Endothelial cell of umbilical vein (primary cell): Measurements from ENCODE around the gene SLC12A8. TPM values are rescaled to one million over a fixed set of nuclear protein-coding genes. Genes with fewer than 3 reads are reported as not detected.

Experiments
- BruUV-seq: library from RNA; stranded (reverse); fragments of 400-500 nt; replicated peaks from 2 replicates; lab custom pipeline; 2021; lab: Mats Ljungman, UMichigan
- CTCF ChIA-PET: fragments of 300-600, 350-600 bp; sonication (Branson Sonifier 250); formaldehyde crosslinking; loops from one replicate; lab custom pipeline; 2021; ENCODE audit warnings: antibody characterized with exemption, inconsistent platforms; lab: Charles Lee
- POLR2A ChIA-PET: fragments of 300-600, 350-600 bp; sonication (Branson Sonifier 250); formaldehyde crosslinking; loops from one replicate; lab custom pipeline; 2021; ENCODE audit warnings: antibody characterized with exemption, inconsistent platforms; lab: Charles Lee
- DNase-seq: peaks from one replicate; pipeline ENCODE4 v3.0.0-alpha.2; 2011; ENCODE audit warnings: low read depth, low spot score
- FAIRE-seq: peaks from 2 replicates; lab custom pipeline; 2011; peaks lifted over from hg19 to GRCh38; lab: Jason Lieb, UNC
- H2AFZ ChIP-seq: 2 replicates; pipeline ENCODE4 v1.6.0; 2012; ENCODE audit warnings: low read depth, low read length, control low read depth, inconsistent platforms
- H3K27ac ChIP-seq: 2 replicates; pipeline ENCODE4 v1.5.1; 2011; ENCODE audit warnings: low read depth, mild to moderate bottlenecking, control low read depth, low read length, moderate library complexity; ENCODE audit not compliant: insufficient read depth
- H3K27me3 ChIP-seq, 2 experiments: 2 replicates each; pipeline versions ENCODE4 v1.6.0 to v1.6.1; 2011; ENCODE audit warnings: low read length in 2 of 2, mixed read lengths in 1 of 2; ENCODE audit not compliant: control insufficient read depth in 2 of 2, insufficient read depth in 2 of 2
- H3K36me3 ChIP-seq, 2 experiments: 2 replicates in 1 of 2; 3 replicates in 1 of 2; pipeline ENCODE4 v1.5.1; 2011; ENCODE audit warnings: low read length in 2 of 2, mild to moderate bottlenecking in 1 of 2, moderate library complexity in 1 of 2; ENCODE audit not compliant: control insufficient read depth in 2 of 2, insufficient read depth in 2 of 2; ENCODE audit errors: extremely low read depth in 1 of 2
- H3K4me1 ChIP-seq: 3 replicates; pipeline ENCODE4 v1.5.1; 2011; ENCODE audit warnings: mild to moderate bottlenecking, low read length; ENCODE audit not compliant: control insufficient read depth, insufficient read depth; ENCODE audit errors: extremely low read depth
- H3K4me2 ChIP-seq: 2 replicates; pipeline ENCODE4 v1.6.1; 2011; ENCODE audit warnings: low read length, control low read depth, mixed read lengths; ENCODE audit not compliant: insufficient read depth
- H3K4me3 ChIP-seq, 3 experiments: fragments of 200-600 bp in 1 of 3; sonication (generic), shearing (Covaris generic) in 1 of 3; replicated peaks in 1 of 3; 2 replicates each; pipeline ENCODE4 v1.5.1; 2011 to 2016; ENCODE audit warnings: control low read depth in 3 of 3, low read length in 3 of 3, mild to moderate bottlenecking in 2 of 3, inconsistent platforms in 1 of 3, low read depth in 1 of 3, moderate library complexity in 1 of 3; ENCODE audit not compliant: insufficient read depth in 1 of 3
- H3K79me2 ChIP-seq: 2 replicates; pipeline ENCODE4 v1.6.0; 2012; ENCODE audit warnings: low read length, inconsistent platforms; ENCODE audit not compliant: control insufficient read depth, insufficient read depth
- H3K9ac ChIP-seq: replicated peaks from 2 replicates; pipeline ENCODE3; 2011; ENCODE audit warnings: low read length, control low read depth; ENCODE audit not compliant: insufficient read depth; ENCODE audit errors: extremely low read depth
- H3K9me1 ChIP-seq: replicated peaks from 3 replicates; pipeline ENCODE4 v1.6.0; 2011; ENCODE audit warnings: mild to moderate bottlenecking, low read length; ENCODE audit not compliant: control insufficient read depth, insufficient read depth; ENCODE audit errors: extremely low read depth
- H3K9me3 ChIP-seq: replicated peaks from 2 replicates; pipeline ENCODE4 v1.5.1; 2012; ENCODE audit warnings: low read length, inconsistent platforms; ENCODE audit not compliant: control insufficient read depth, insufficient read depth
- H4K20me1 ChIP-seq: replicated peaks from 2 replicates; pipeline ENCODE3; 2011; ENCODE audit warnings: mild to moderate bottlenecking, low read length; ENCODE audit not compliant: control insufficient read depth, insufficient read depth; ENCODE audit errors: extremely low read depth
- EZH2 ChIP-seq: IDR thresholded peaks from 2 replicates; pipeline ENCODE4 v1.6.1; 2012; ENCODE audit warnings: borderline replicate concordance, low read depth, mild to moderate bottlenecking, moderate library complexity, low read length, inconsistent platforms; ENCODE audit not compliant: severe bottlenecking
- FOS ChIP-seq: IDR thresholded peaks from 2 replicates; pipeline ENCODE4 v1.6.1; 2011; ENCODE audit warnings: mild to moderate bottlenecking, low read length, moderate library complexity, borderline replicate concordance; ENCODE audit not compliant: insufficient read depth
- GATA2 ChIP-seq: IDR thresholded peaks from 2 replicates; pipeline ENCODE4 v1.7.0; 2011; ENCODE audit warnings: low read depth, mild to moderate bottlenecking, moderate library complexity, mixed read lengths, low read length; ENCODE audit not compliant: insufficient read length, insufficient read depth
- JUN ChIP-seq: IDR thresholded peaks from 2 replicates; pipeline ENCODE4 v1.6.1; 2011; ENCODE audit warnings: borderline replicate concordance, low read depth; ENCODE audit not compliant: insufficient read length, insufficient read depth
- MYC ChIP-seq: IDR thresholded peaks from one replicate; pipeline ENCODE4 v1.6.1; 2011; ENCODE audit warnings: mild to moderate bottlenecking, low read depth, low read length
- POLR2A ChIP-seq: IDR thresholded peaks from 2 replicates; pipeline ENCODE4 v1.6.1; 2012; ENCODE audit warnings: low read depth, mild to moderate bottlenecking, control low read depth, low read length
- POLR2AphosphoS5 ChIP-seq: IDR thresholded peaks from 2 replicates; pipeline ENCODE4 v1.6.1; 2012; ENCODE audit warnings: low read depth, mild to moderate bottlenecking, control low read depth, low read length, moderate library complexity; ENCODE audit not compliant: insufficient read depth
- dilution Hi-C: fragments of 300-500 bp; cut with MboI; formaldehyde crosslinking; loops from one replicate; pipeline ENCODE4 v1.15.0; 2019; ENCODE audit warnings: low sequenced_read_pairs; ENCODE audit not compliant: extremely low pct_ligation_motif_present
- intact Hi-C: fragments of 100-400 bp; cut with micrococcal nuclease; formaldehyde crosslinking; loops from one replicate; pipeline ENCODE4 v1.10.0; 2022
- polyA plus RNA-seq, 4 experiments: library from polyadenylated mRNA; depleted of rRNA in 3 of 4; stranded (reverse) in 3 of 4; unstranded in 1 of 4; fragments of >200 nt; gene quantifications; 2 replicates each; pipeline versions ENCODE4 v1.2.1 to v1.2.3, GENCODE V29; 2011 to 2012; ENCODE audit warnings: missing spikeins in 1 of 4
- total RNA-seq: library from RNA; stranded (reverse); gene quantifications from 2 replicates; pipeline ENCODE4 v1.2.3, GENCODE V29; 2021
- TF ChIP-seq, protein P1 (sequence below): IDR thresholded peaks from 2 replicates; pipeline ENCODE4 v1.6.1; 2011; ENCODE audit not compliant: insufficient read depth, insufficient read length
- TF ChIP-seq, protein P2 (sequence below), 2 donors: IDR thresholded peaks; 1 replicate in 1 of 2; 2 replicates in 1 of 2; pipeline ENCODE4 v1.5.1; 2011; ENCODE audit warnings: low read length in 2 of 2, mild to moderate bottlenecking in 2 of 2, moderate library complexity in 2 of 2, control low read depth in 1 of 2, inconsistent platforms in 1 of 2, low read depth in 1 of 2; ENCODE audit not compliant: insufficient read depth in 1 of 2; ENCODE audit errors: extremely low read depth in 1 of 2

SLC12A8 gene
- total and polyA plus RNA-seq, 2 donors (not counting 3 experiments of a cell fraction or from before 2014, with no cell fraction given): 0.86 to 0.90 TPM

DNA sequence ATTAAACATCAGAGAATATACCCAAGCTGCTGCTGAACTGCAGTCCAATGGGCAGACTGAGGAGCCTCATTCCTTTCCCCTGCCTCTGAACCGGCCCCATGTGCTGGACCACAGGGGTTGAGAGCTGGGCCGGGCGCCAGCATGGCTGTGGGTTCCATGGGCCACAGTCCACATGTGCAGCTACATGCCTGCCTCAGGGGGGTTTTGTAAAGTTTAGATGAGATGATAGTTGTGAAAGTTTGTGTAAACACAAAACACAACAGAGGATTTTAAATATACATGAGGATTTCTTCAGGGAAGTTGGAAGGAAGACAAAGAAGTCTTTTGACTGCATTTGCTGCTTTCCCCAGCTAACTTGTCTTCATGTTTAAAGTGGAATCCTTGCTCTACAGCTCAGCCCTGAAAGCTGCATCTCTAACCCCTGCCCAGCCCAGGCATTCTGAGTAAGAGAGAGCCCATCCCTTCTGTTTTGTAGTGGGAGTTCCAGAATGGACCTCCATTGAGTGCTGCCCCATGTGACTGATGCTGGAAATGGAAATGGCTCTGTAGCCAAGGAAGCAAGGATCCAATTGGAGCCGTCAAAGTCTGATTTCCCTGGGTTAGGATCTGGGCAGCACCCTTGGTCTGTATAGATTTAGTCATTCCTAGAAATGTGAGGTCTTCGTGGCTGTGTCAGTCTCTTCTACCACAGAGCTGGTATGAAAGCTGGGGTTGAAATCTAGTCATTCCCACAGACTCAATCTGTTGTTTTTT lies 17.5 kb downstream of the SLC12A8 start:
- H3K79me2 ChIP-seq: no peaks in the 10 kb centered on the region
- CTCF ChIA-PET: interaction anchor here (0.9 kb wide), 1 partner anchor 506 kb away, joined by 3 read pairs; no protein-coding TSS in a partner anchor
- no peaks in the 10 kb centered on the region for H3K36me3 ChIP-seq
- no peaks in the 10 kb centered on the region for H4K20me1 ChIP-seq
- no peaks in the 10 kb centered on the region for H3K9me3 ChIP-seq
- no peak overlapping the region for H3K4me2 ChIP-seq
- TF ChIP-seq MYC (no peak), FOS (no peak), POLR2AphosphoS5 (no peak), GATA2 (no peak), JUN (no peak), POLR2A (no peak), EZH2 (no peak)
- TF ChIP-seq, protein P1, sequence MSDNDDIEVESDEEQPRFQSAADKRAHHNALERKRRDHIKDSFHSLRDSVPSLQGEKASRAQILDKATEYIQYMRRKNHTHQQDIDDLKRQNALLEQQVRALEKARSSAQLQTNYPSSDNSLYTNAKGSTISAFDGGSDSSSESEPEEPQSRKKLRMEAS: no peak
- TF ChIP-seq, protein P2, sequence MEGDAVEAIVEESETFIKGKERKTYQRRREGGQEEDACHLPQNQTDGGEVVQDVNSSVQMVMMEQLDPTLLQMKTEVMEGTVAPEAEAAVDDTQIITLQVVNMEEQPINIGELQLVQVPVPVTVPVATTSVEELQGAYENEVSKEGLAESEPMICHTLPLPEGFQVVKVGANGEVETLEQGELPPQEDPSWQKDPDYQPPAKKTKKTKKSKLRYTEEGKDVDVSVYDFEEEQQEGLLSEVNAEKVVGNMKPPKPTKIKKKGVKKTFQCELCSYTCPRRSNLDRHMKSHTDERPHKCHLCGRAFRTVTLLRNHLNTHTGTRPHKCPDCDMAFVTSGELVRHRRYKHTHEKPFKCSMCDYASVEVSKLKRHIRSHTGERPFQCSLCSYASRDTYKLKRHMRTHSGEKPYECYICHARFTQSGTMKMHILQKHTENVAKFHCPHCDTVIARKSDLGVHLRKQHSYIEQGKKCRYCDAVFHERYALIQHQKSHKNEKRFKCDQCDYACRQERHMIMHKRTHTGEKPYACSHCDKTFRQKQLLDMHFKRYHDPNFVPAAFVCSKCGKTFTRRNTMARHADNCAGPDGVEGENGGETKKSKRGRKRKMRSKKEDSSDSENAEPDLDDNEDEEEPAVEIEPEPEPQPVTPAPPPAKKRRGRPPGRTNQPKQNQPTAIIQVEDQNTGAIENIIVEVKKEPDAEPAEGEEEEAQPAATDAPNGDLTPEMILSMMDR (IDR thresholded peaks at IDR 0.05; ENCODE audit: extremely low read depth in 1 of 2, insufficient read depth in 1 of 2, low read depth in 1 of 2, low read length in 2 of 2): no peak
- POLR2A ChIA-PET: no interaction called here
- no peak overlapping the region for H3K27ac ChIP-seq
- DNase-seq (no peak), FAIRE-seq (no peak)
- no peak overlapping the region for H3K4me3 ChIP-seq
- no peak overlapping the region for H2AFZ ChIP-seq
- no peaks in the 10 kb centered on the region for H3K9me1 ChIP-seq
- no peak overlapping the region for H3K9ac ChIP-seq
- no peaks in the 10 kb centered on the region for H3K4me1 ChIP-seq
- dilution Hi-C loops (no loop called here), intact Hi-C loops (no loop called here)
- no TSS peak for BruUV-seq
- peaks cover 3 to 12% of the 10 kb centered on the region in 2 experiments for H3K27me3 ChIP-seq
